GM19324 (cell line): Measurements from ENCODE around the gene NFATC4.
A peak's percentile ranks its signal among the peaks of the same experiment; 100 is the strongest.
"Not testable (repeated sequence)": the region's sequence is repeated elsewhere in the genome, so short reads cannot be mapped to it uniquely, and the experiment has no call there.

Source experiments
- ATAC-seq: cut with Tn5 transposase; IDR thresholded peaks from one replicate; pipeline ENCODE4 v1.9.1; 2021; ENCODE audit warnings: mild to moderate bottlenecking, moderate library complexity; ENCODE audit not compliant: unreplicated experiment, low FRiP score

Gene NFATC4

DNA sequence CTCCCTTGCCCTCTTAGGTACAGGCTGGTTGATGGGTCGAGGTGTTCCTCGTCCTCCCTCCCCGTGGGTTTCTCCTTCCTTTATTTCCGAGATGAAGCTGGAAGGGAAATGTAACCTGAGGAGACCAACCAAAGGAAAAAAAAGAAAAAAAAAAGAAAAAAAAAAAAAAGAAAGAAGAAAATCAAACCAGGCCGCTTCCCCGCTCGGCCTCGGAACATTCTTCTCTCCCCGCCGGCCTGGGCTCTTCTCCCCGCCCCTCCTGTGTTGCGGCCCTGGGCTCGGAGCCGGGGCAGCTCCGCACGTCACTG lies 1.6 kb upstream of the NFATC4 start:
- no peak for ATAC-seq

DNA sequence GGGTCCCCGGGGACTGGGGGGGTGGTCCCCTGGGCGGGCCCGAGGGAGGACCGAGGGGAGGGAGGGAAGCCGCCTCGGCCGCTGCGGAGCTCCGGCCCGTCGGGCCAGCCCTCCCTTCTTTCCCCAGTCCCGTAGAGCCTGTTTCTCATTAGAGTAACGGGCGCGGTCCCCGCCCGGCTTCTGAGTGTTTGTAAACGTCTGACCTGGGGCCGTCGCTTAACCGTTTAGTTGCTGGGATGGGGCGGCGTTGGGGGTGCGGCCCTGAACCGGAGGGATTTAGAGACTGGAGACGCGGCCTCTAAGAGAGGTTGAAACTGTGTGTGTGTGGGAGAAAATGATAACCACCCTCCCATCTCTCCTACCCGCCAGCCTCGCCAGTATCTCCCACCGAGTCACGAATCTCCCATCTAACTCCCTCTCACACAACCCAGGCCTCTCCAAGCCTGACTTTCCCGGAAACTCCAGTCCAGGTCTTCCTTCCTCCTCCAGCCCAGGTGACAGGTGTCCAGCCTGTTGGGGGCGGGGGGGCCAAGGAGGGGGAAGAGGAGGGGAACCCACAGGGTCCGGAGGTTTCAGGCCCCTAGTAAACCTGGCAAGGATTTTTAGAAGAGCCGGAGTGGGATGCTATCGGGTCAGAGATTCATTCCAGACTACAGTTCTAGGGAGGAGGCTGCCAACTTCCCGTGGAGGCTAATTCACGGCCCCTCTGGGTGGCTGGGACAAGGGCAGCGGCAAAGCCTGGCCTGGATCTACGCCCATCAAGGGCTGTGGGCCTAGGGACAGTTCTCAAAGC lies 1.1 kb upstream of the NFATC4 start:
- ATAC-seq, result peak; percentile 66

DNA sequence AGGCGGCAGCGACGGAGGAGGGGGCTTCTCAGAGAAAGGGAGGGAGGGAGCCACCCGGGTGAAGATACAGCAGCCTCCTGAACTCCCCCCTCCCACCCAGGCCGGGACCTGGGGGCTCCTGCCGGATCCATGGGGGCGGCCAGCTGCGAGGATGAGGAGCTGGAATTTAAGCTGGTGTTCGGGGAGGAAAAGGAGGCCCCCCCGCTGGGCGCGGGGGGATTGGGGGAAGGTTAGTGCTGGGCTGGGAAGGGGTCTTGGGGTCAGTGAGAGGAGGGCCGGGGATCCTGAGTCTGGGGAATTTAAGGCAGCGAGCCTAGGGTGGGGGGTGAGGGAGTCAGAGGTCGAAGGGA lies 203 bp downstream of the NFATC4 start:
- no peak for ATAC-seq

DNA sequence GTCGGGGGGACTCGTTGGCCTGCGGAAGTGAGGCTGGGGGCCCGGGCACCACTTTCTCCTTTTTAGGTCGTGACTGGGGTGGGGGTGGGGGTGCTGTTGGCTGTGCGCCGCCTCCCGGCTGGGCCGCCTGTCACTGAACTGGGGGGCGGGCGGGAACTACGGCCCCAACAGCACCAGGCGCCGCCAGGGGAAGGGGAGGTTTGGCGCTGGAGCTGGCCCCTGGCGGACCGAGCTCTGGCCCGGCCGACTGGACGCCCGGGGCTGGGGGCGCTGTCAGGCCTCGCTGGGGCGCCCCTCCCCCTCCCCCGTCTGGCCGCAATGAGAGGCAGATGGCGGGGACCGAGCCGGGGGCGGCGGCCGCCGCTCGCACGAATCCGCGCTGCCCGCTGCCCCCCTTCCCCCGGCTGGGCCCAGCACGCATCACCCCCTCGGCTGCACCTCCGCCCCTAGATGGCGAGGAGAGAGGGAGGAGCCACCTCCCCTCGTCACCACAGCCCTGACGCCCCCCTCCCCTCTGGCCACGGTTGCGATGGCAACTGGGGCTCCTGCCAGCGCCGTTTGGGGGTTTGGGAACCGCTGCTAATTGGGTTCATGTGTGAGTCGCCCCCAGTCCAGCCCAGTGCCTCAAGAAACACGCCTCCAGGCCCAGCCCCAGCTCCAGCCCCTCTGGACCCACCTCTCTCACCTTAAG lies 723 bp downstream of the NFATC4 start:
- ATAC-seq, result no peak

DNA sequence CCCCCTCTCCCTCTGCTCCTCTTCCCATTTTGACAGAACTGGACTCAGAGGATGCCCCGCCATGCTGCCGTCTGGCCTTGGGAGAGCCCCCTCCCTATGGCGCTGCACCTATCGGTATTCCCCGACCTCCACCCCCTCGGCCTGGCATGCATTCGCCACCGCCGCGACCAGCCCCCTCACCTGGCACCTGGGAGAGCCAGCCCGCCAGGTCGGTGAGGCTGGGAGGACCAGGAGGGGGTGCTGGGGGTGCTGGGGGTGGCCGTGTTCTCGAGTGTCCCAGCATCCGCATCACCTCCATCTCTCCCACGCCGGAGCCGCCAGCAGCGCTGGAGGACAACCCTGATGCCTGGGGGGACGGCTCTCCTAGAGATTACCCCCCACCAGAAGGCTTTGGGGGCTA lies 1.5 kb downstream of the NFATC4 start:
- no peak for ATAC-seq

DNA sequence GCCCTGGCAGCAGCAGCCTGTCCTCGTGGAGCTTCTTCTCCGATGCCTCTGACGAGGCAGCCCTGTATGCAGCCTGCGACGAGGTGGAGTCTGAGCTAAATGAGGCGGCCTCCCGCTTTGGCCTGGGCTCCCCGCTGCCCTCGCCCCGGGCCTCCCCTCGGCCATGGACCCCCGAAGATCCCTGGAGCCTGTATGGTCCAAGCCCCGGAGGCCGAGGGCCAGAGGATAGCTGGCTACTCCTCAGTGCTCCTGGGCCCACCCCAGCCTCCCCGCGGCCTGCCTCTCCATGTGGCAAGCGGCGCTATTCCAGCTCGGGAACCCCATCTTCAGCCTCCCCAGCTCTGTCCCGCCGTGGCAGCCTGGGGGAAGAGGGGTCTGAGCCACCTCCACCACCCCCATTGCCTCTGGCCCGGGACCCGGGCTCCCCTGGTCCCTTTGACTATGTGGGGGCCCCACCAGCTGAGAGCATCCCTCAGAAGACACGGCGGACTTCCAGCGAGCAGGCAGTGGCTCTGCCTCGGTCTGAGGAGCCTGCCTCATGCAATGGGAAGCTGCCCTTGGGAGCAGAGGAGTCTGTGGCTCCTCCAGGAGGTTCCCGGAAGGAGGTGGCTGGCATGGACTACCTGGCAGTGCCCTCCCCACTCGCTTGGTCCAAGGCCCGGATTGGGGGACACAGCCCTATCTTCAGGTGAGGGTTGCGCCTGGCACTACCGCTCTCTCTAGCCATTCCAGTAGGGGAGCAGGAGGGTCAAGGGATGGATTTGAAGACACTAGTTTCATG lies 2.1 kb downstream of the NFATC4 start:
- no peak for ATAC-seq

DNA sequence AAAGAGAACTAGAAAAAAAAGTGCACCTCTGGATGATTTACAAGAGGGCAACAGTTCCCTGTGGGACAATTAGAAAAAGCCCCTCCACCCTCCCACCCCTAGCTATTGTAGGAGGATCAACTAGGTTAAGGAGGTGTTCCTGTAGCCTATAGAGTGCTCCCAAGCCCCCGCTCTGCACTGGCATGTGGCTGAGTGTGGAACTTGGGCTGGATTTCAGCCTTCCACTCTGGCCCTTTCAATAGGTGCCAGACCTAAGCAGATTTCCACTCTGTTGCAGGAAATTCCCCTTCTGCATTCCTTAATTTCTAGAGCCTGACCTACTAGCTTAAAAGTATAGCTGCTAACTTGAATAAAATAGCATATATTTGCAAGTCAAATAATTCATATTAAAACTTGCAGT lies 2.8 kb downstream of the NFATC4 start:
- ATAC-seq, result no peak

DNA sequence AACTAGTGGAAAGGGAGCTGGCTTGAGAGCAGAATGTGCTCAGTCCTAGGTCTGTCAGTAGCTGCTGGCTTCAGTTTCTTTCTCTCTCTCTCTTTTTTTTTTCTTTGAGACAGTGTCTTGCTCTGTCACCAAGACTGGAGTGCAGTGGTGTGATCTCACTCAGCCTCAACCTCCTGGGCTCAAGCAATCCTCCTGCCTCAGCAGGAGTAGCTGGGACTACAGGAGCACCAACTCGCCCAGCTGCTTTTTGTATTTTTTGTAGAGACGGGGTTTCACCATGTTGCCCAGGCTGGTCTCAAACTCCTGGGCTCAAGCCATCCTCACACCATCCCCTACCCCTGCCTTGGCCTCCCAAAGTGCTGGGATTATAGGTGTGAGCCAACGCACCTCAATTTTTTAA lies 3.6 kb downstream of the NFATC4 start:
- not testable (repeated sequence) for ATAC-seq

DNA sequence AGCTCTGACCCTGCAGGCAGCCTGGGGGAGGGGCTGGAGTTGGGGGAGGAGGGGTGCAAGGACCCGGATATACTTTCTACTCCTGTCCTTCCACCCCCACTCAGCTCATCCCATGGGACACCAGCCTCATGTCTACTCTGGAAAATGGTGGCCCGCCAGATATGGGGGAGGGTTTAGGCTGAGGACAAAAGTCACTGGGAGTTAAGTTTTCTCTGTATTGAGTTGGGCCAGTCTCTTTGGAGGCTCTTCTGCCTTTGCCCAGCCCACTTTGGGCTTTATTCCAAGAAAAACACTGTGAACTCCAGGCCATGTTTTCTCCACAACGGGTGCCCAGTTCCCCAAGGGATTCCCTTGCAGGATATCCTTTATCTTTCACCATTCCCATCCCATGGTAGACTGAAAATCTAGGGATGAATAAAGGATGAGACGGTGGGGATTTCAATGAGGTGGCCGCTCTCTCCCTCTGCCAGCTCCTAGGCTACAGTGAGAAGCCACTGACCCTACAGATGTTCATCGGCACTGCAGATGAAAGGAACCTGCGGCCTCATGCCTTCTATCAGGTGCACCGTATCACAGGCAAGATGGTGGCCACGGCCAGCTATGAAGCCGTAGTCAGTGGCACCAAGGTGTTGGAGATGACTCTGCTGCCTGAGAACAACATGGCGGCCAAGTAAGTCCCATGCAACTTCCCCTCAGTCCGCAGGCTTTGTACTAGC lies 4.9 kb downstream of the NFATC4 start:
- ATAC-seq, result no peak

DNA sequence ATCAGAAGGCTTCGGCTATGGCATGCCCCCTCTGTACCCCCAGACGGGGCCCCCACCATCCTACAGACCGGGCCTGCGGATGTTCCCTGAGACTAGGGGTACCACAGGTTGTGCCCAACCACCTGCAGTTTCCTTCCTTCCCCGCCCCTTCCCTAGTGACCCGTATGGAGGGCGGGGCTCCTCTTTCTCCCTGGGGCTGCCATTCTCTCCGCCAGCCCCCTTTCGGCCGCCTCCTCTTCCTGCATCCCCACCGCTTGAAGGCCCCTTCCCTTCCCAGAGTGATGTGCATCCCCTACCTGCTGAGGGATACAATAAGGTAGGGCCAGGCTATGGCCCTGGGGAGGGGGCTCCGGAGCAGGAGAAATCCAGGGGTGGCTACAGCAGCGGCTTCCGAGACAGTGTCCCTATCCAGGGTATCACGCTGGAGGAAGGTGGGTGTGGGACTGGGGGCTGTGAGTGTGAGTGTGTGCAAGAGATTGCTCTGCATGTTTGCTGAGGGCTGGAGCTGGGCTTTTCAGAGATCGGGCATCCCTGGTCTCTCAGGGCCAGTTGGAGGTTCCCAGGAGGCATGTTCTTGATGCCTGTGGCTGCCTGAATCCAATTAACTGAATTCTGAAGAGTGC lies 8.6 kb downstream of the NFATC4 start:
- ATAC-seq, result no peak

DNA sequence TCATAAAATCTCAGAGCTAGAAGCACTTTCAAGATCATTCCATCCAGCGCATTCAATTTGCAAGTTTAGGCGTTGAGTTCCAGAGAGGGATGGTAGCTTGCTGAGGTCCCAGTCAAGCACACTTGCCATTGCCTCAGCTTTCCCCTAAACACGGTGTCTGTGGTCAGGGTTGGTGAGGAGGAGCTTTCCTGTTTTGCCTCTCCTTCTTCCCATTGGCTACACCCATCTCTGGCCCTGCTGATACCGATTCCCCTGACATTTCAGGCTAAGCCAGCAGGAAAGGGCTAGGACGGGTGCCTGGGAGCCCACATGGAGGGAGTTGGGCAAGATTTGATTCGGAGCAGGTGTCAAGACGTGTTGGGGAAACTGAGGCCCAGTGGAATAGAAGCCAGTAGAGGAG lies 9.1 kb downstream of the NFATC4 start:
- no peak for ATAC-seq

DNA sequence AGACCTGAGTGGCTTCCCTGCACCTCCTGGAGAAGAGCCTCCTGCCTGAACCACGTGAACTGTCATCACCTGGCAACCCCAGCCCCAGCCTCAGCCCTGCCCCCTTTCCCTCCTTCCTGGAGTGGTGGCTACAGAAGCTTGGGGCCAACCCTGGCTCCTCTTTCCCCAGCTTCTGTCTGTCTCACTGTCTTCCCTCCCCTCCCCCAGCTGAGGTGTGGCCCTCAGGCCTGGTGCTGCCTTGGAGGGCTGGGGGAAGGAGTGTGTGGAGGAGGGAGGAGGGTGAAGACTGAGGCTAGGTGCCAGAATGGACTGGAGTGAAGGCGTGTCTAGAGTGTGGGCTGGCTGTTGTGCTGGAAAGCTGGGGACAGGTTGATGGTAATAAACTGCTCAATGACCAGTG lies 9.7 kb downstream of the NFATC4 start:
- no peak for ATAC-seq

DNA sequence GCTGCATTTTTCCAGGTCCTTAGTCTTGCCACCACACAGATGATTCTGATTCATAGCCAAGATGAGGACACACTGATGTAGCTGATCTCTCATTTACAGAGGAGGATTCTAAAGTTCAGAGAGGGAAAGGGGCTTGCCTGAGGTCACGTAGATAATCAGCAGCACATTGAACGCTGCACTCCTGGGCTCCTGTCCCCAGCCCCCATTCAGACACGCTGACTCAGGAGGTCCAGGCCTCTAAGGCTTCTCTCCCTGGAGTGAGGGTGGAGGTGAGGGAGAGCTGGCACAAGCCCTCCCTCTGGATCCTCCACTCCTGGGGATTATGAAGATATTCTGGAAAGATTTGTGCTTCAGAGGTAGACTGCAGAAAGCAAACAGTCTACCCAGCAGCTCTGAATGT lies 10.3 kb downstream of the NFATC4 start:
- ATAC-seq, result no peak

DNA sequence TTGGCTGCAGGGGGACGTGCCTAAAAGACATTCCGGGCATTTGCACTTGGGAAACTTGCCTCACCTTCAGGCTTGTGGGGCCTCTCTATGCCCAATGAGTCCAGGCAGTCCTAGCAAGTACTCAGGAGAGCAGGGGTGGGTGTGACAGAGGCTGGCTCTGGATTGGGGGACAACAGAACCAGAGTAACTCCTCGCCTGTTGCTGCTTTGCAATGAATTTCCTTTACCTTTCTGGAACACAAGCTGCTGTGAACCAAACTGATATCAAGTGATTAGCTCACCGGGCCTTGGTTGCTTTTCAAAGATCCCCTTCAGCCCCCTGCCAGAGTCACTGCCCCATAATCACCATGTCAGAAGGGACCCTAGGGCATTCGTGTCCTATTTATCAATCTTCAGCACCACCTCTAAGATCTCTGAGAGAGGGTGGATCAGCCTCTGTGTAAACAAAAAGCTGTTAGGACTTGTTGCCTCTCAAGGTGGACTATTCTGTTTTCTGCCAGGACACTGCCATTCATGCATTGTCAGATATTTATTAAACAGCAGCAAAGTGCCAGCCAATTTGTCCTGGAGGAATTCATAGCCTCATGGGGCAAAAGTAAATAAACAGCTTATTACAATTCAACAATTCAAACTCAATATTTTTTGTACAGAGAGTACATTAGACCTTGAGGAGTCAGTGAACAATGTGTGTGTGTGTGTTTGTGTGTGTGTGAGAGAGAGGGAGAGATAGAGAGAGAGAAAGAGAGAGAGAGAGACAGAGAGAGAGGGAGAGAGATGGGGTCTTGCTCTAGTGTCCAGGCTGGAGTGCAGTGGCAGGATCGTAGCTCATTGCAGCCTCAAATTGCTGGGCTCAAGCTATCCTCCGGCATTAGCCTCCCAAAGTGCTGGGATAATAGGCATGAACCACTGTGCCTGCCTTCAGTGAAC lies 11.3 kb downstream of the NFATC4 start:
- ATAC-seq, result no peak

DNA sequence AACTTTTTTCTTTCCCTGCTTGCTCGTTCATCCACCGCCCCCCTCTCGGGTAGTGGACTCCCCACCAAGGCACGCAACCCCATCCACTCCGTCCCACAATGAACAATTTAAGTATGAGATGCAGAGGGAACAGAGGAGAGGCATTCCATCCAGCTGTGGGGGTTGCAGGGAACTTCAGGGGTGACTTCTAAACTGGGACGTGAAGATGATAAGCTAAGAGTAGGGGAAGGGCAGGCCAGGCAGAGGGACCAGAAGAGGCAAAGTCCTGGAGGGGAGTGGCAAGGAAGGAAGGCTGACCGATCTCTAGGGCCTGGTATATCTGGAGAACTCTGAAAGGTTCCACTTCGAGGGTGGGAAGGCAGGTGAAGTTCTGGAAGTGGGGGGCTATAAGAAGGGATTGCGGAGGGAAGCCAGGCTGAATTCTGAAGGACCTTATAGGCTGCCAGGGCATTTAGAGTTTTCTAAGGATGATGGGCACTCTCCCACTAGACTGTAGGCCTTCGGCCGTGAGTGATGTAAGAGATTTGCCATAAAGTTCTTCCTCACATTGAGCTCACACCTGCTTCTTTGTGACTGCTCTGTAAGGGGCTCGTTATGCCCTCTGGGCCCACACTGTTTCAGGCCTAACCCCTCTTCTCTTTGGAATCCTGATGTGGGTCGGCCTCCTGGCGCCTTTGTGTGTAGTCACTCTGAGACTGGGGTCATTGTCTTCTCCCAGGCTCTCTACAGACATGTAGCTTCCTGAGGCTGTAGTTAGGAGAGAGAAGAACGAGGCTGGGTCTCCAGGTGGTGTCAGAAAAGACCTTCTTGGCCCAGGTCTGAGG lies 12.1 kb downstream of the NFATC4 start:
- ATAC-seq, result no peak

DNA sequence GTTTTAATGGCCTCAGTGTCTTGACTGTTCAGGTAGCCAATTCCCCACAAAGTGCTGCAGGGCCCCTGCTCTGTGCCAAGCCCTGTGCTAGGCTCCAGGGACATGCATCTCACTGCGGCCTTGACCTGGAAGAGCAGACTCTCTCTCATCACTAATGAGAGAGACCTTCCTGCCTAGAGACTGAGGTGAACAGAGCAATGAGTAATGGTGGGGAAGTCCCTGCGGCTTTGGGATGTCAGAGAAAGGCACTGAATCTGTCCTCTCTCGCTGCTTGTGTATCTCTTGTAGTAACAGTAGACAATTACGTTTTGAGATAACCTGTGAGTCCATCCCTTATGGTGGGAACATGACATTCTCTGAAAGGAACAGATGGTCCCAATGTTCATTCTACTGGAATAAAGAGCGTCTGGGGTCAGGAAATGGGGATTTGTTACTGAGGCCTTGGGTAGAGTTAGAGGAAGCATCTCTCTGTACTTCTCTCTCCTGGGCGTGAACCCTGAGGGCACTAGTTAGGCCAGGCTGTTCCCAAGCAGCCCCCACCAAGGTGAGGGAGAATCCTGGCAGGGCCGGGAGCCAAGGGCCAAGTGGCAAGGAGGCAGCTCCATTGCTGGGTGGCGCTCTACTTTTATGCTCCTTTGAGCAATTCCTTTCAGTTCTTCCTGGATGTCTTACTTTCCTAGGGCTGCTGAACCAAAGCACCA lies 13.5 kb downstream of the NFATC4 start:
- ATAC-seq, result no peak

DNA sequence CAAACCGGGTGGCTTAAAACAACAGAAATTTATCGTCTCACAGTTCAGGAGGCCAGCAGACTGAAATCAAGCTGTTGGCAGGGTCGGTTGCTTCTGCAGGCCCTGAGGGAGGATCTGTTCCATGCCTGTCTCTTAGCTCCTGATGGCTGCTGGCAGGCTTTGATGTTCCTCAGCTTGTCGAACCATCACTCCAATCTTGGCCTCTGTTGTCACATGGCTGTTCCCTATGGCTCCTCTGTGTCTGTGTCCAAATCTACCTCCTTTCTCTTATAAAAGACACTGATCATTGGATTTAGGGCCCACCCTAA lies 14.0 kb downstream of the NFATC4 start:
- no peak for ATAC-seq

DNA sequence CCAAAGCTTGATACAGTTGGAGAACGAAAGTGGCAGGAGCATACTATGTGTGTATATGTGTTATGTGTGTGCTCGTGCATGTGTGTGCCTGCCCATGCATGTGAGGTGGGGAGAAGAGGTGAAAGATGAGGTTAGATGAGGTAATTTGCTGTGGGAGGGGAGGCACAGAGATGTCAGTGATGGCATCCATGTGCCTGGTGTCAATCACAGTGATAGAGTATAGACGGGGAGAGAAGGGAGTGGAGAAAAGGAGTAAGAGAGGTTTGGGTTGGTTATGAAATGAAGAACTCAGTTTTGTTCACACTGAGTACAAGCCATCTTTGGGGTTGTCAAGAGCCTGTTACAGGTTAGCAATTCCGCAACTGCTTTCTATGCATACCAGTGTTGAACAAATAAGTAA lies 16.2 kb downstream of the NFATC4 start:
- no peak for ATAC-seq
